Measurements from ENCODE around the gene TRIM62. TPM values are rescaled to one million over a fixed set of nuclear protein-coding genes. Genes with fewer than 3 reads are reported as not detected.
A peak's percentile ranks its signal among the peaks of the same experiment; 100 is the strongest.

TRIM62 gene
- polyA plus RNA-seq, 1 experiment = 4.5 TPM

GRCh38 chr1:33131191-33131590 lies 50.7 kb downstream of the TRIM62 start:
- H3K27ac ChIP-seq (ENCODE audit: low read depth, low read length) = no peak overlapping the region
- H3K9me3 ChIP-seq (ENCODE audit: control insufficient read depth, insufficient read depth, low read length) = no peaks in the 10 kb centered on the region
- ChIA-PET POLR2A (no interaction called here), CTCF (no interaction called here)
- DNase-seq (ENCODE audit: low read depth, low spot score) = no peak
- no peak overlapping the region for H3K4me3 ChIP-seq (ENCODE audit: low read depth, low read length)
- TF ChIP-seq CTCF (IDR thresholded peaks at IDR 0.05; ENCODE audit: low read depth, low read length) = no peak
- H3K27me3 ChIP-seq (ENCODE audit: control insufficient read depth, insufficient read depth, low read length) = no peaks in the 10 kb centered on the region

- no peaks in the 10 kb centered on the region for H3K9me3 ChIP-seq (ENCODE audit: control insufficient read depth, insufficient read depth, low read length)
- no peaks in the 10 kb centered on the region for H3K27me3 ChIP-seq (ENCODE audit: control insufficient read depth, insufficient read depth, low read length)
- DNase-seq (ENCODE audit: low read depth, low spot score) = no peak
- no peak for TF ChIP-seq CTCF (IDR thresholded peaks at IDR 0.05; ENCODE audit: low read depth, low read length)
- H3K4me3 ChIP-seq (ENCODE audit: low read depth, low read length) = no peak overlapping the region
- no peak overlapping the region for H3K27ac ChIP-seq (ENCODE audit: low read depth, low read length)
- ChIA-PET POLR2A (interaction anchor here (1.0 kb wide), 1 partner anchor 33 kb away, joined by 4 read pairs; no protein-coding TSS in a partner anchor), CTCF (interaction anchor here (0.9 kb wide), 1 partner anchor 8 kb away, joined by 3 read pairs; no protein-coding TSS in a partner anchor)
Measured at GRCh38 chr1:33130297-33130696, 51.5 kb downstream of the TRIM62 start.

DNA sequence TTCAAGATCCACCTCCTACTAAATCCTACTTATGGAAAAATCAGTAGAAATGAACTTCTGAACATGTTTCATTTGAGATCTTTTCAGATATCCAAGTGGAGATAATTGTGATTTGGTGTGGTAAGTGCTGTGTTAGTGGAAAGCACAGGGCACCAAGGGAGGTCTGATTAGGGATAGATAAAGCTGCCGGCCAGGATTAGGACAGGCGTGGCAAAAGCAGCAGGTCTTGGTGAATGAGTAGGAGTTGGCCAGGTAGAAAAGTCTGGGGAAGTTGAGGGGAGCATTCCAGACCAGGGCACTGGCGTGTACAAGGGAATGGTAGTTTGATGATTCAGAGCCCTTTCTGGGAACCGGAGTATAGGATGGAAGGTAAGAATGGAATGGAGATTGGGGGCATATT lies 53.1 kb downstream of the TRIM62 start:
- POLR2A ChIA-PET = no interaction called here
- TF ChIP-seq CTCF (IDR thresholded peaks at IDR 0.05; ENCODE audit: low read depth, low read length) = no peak

DNA sequence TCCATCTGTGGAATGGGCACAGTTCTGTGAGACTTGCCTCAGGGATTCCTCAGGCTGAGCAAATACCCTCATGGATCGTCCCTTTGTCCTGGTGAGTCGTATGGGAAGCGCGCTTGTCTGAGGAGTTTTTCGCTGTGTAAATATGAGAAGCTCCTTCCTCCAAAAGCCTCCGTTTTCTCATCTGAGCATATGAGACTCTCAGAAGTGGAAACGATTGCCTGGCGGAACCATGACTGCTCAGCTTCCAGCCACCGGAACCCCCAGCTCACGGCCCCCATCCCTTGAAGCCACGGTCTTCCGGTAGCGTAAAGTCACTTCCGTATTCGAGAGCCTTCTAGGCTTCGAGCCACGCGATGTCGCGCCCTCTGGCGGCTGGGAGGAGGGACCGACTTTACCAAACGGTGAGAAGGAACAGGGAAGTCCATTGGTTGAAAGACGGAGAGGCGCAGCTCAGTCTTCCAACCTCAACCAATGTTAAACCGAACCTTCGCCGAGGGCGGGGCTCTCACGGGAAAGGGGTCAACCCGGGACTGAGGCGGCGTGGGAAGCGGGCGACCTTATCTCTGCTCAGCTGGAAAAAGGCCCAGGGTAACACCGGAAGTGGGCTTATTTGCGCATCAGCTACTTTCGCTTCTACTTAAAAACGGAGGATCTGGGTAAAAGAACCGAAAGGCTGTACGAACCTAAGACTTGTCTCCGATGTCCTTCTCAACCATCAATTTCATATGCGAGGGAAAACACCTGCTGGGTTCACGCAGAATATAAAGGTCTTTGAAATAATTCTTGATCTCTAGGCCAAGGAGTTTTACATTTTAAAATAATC lies 54.6 kb downstream of the TRIM62 start:
- DNase-seq (ENCODE audit: low read depth, low spot score) = peak; percentile 99
- H3K27ac ChIP-seq (ENCODE audit: low read depth, low read length) = peak overlapping the region; percentile 83
- POLR2A ChIA-PET = interaction anchor here (0.7 to 1.5 kb wide), 11 partner anchors 9 to 223 kb away, joined by 3 to 12 read pairs (median 4); partner anchors contain the start of genes AZIN2 and TRIM62
- H3K4me3 ChIP-seq (ENCODE audit: low read depth, low read length) = peak overlapping the region; percentile 70
- TF ChIP-seq CTCF (IDR thresholded peaks at IDR 0.05; ENCODE audit: low read depth, low read length) = peak; percentile 92
- no peaks in the 10 kb centered on the region for H3K27me3 ChIP-seq (ENCODE audit: control insufficient read depth, insufficient read depth, low read length)
- no peaks in the 10 kb centered on the region for H3K9me3 ChIP-seq (ENCODE audit: control insufficient read depth, insufficient read depth, low read length)
- CTCF ChIA-PET = interaction anchor here (0.7 to 2.9 kb wide), 45 partner anchors 11 to 486 kb away, joined by 3 to 43 read pairs (median 5); partner anchors contain the start of genes AZIN2 and TRIM62

More for the DNA sequence above, 53.1 kb downstream of the TRIM62 start:
- Histone ChIP-seq H3K27ac (ENCODE audit: low read depth, low read length) (no peak overlapping the region), H3K9me3 (ENCODE audit: control insufficient read depth, insufficient read depth, low read length) (no peaks in the 10 kb centered on the region), H3K27me3 (ENCODE audit: control insufficient read depth, insufficient read depth, low read length) (no peaks in the 10 kb centered on the region), H3K4me3 (ENCODE audit: low read depth, low read length) (no peak overlapping the region)
- DNase-seq (ENCODE audit: low read depth, low spot score) = no peak
- CTCF ChIA-PET = interaction anchor here (1.2 to 2.8 kb wide), 2 partner anchors 9 to 34 kb away, joined by 5 to 43 read pairs; no protein-coding TSS in a partner anchor
